HUES48 (cell line): Measurements from ENCODE around the gene PRICKLE2.
A peak's percentile ranks its signal among the peaks of the same experiment; 100 is the strongest.

ENCODE experiments used
- H3K27ac ChIP-seq: one replicate; pipeline ENCODE4 v1.7.0; 2013; ENCODE audit warnings: low read depth, low read length, inconsistent platforms
- H3K27me3 ChIP-seq: 2 replicates; pipeline ENCODE4 v1.6.1; 2013; ENCODE audit warnings: mild to moderate bottlenecking, low read length; ENCODE audit not compliant: control insufficient read depth, insufficient read depth
- H3K36me3 ChIP-seq: 2 replicates; pipeline ENCODE4 v1.6.1; 2013; ENCODE audit warnings: low read length; ENCODE audit not compliant: control insufficient read depth, insufficient read depth
- H3K4me1 ChIP-seq: 2 replicates; pipeline ENCODE4 v1.6.1; 2013; ENCODE audit warnings: mild to moderate bottlenecking, low read length; ENCODE audit not compliant: control insufficient read depth, insufficient read depth
- H3K4me3 ChIP-seq: 2 replicates; pipeline ENCODE4 v1.5.1; 2013; ENCODE audit warnings: mild to moderate bottlenecking, low read depth, low read length
- H3K9ac ChIP-seq: 2 replicates; pipeline ENCODE4 v1.6.1; 2013; ENCODE audit warnings: mild to moderate bottlenecking, low read depth, low read length, moderate library complexity
- H3K9me3 ChIP-seq: 2 replicates; pipeline ENCODE4 v1.6.1; 2013; ENCODE audit warnings: low read length; ENCODE audit not compliant: control insufficient read depth, insufficient read depth

PRICKLE2 gene

GRCh38 chr3:64244011-64244942 is 19.0 kb upstream of the PRICKLE2 start:
- no peaks in the 10 kb centered on the region for H3K9me3 ChIP-seq
- H3K27me3 ChIP-seq = no peaks in the 10 kb centered on the region
- no peak overlapping the region for H3K9ac ChIP-seq
- no peak overlapping the region for H3K27ac ChIP-seq
- no peaks in the 10 kb centered on the region for H3K36me3 ChIP-seq
- H3K4me1 ChIP-seq = peaks cover 4% of the 10 kb centered on the region
- no peak overlapping the region for H3K4me3 ChIP-seq

DNA sequence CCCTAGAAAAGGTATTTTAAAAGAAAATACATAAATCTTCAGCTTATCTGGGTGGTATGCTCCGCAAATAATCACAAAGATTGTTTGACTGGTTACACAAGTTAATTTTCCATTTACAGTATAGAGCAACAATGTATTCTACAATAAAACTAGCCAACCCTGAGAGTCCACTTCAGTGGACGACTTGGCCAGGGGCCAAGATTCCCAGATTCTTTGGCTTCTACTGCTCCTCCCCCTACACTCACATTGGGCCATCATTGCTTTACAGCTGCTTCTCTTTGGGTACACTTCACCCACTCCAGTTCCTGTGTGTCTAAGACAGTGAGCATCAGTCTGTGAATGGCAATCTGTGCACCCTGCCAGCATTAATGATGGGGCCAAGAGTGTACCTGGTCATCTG is 17.2 kb upstream of the PRICKLE2 start:
- no peak overlapping the region for H3K27ac ChIP-seq
- H3K4me3 ChIP-seq = no peak overlapping the region
- H3K4me1 ChIP-seq = peaks cover 13% of the 10 kb centered on the region
- H3K9me3 ChIP-seq = no peaks in the 10 kb centered on the region
- no peaks in the 10 kb centered on the region for H3K36me3 ChIP-seq
- H3K9ac ChIP-seq = no peak overlapping the region
- no peaks in the 10 kb centered on the region for H3K27me3 ChIP-seq

DNA sequence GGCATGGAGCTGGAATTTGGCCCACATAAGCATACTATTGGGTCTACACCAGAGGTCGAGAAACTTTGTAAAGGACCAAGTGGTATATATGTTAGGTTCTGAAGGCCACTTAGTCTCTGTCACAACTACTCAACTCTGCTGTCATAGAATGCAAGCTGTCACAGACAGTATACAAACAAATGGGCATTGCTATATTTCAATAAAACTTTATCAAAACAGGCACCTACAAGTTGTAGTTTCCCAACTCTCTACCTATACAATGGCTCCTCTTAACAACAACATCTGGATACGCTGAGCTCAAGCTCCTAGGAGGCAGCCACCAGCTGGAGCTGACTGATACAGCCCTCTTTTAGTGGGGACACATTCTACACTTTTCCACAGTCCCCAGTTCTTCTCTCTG is 15.7 kb upstream of the PRICKLE2 start:
- Histone ChIP-seq H3K4me3 (no peak overlapping the region), H3K9me3 (no peaks in the 10 kb centered on the region), H3K36me3 (no peaks in the 10 kb centered on the region), H3K27ac (peak overlapping the region; percentile 44), H3K27me3 (no peaks in the 10 kb centered on the region), H3K9ac (no peak overlapping the region), H3K4me1 (peaks cover 13% of the 10 kb centered on the region)

DNA sequence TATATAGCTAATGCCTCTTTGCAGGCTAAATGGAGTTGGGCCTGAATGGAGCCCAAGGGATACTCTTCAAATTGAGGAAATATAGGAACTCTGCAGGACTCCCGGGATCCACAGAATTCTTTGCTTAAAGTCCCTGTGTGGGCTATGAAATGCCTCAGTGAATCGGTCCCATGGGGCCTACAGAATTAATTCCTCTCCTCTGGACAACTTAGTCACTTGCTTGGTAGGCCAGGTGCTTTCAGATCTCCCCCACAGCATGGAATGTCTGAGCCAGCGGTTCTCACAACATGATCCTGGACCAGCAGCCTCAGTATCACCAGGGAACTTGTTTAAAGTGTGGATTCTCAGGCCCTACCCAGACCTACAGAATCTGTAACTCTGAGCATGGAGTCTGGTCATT is 15.1 kb upstream of the PRICKLE2 start:
- H3K9me3 ChIP-seq = no peaks in the 10 kb centered on the region
- no peak overlapping the region for H3K4me3 ChIP-seq
- no peak overlapping the region for H3K9ac ChIP-seq
- H3K36me3 ChIP-seq = no peaks in the 10 kb centered on the region
- peak overlapping the region; percentile 44 for H3K27ac ChIP-seq
- H3K4me1 ChIP-seq = peaks cover 13% of the 10 kb centered on the region
- H3K27me3 ChIP-seq = no peaks in the 10 kb centered on the region

DNA sequence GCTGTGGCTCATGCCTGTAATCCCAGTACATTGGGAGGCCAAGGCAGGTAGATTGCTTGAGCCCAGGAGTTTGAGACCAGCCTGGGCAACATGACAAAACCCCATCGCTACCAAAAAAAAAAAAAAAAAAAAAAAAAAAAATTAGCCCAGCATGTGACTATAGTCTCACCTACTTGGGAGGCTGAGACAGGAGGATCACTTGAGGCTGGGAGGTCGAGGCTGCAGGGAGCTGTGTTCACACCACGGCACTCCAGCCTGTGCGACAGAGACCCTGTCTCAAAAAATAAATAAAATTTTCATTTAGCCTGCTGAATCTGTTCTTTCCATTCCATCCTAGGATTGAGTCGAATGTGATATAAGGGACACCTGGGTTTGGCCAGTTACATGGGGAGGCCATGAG is 14.6 kb upstream of the PRICKLE2 start:
- H3K4me1 ChIP-seq = peaks cover 13% of the 10 kb centered on the region
- H3K4me3 ChIP-seq = no peak overlapping the region
- H3K27ac ChIP-seq = peak overlapping the region; percentile 87
- H3K27me3 ChIP-seq = no peaks in the 10 kb centered on the region
- no peaks in the 10 kb centered on the region for H3K36me3 ChIP-seq
- no peak overlapping the region for H3K9ac ChIP-seq
- no peaks in the 10 kb centered on the region for H3K9me3 ChIP-seq

DNA sequence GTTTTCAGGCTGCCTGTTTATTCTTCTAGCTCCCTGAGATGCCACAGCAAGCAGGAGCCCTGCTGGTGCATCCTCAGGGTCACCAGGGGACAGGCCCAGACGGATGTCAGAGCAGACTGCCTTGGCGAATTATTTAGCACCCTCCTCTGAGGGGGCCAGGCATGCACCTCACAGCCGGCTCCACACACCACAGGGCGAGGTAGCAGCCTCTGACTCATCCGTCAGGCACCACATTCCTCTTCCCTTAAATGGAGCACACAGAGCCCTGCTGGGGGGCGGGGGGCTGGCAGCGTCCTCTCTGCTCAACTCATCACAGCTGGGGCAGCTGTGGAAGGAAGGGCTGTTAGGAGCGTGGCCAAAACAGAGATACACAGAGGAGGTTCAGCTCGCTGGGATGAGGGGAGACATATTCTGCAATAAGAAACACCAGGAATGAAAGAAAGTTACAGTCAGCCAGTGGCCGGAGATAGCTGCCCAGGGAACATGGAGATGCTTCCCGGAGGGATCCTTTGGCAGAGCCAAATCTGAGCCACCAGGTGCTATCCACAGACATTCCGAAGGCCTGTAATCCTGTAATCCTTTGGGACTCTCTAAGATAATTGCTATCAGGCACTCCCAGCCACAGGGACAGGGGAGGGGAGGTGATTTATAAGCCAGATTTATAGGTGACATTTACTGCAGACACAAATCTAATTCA is 13.9 kb upstream of the PRICKLE2 start:
- Histone ChIP-seq H3K27me3 (no peaks in the 10 kb centered on the region), H3K9ac (peak overlapping the region; percentile 34), H3K27ac (peak overlapping the region; percentile 87), H3K4me1 (peaks cover 13% of the 10 kb centered on the region), H3K9me3 (no peaks in the 10 kb centered on the region), H3K36me3 (no peaks in the 10 kb centered on the region), H3K4me3 (no peak overlapping the region)

GRCh38 chr3:64237083-64237482 is 11.8 kb upstream of the PRICKLE2 start:
- H3K27me3 ChIP-seq = no peaks in the 10 kb centered on the region
- no peak overlapping the region for H3K4me3 ChIP-seq
- no peak overlapping the region for H3K27ac ChIP-seq
- H3K9ac ChIP-seq = no peak overlapping the region
- peaks cover 13% of the 10 kb centered on the region for H3K4me1 ChIP-seq
- no peaks in the 10 kb centered on the region for H3K9me3 ChIP-seq
- no peaks in the 10 kb centered on the region for H3K36me3 ChIP-seq

GRCh38 chr3:64235605-64236004 is 10.3 kb upstream of the PRICKLE2 start:
- H3K27ac ChIP-seq = no peak overlapping the region
- H3K27me3 ChIP-seq = no peaks in the 10 kb centered on the region
- H3K4me1 ChIP-seq = peaks cover 13% of the 10 kb centered on the region
- H3K36me3 ChIP-seq = no peaks in the 10 kb centered on the region
- no peaks in the 10 kb centered on the region for H3K9me3 ChIP-seq
- no peak overlapping the region for H3K4me3 ChIP-seq
- H3K9ac ChIP-seq = no peak overlapping the region

DNA sequence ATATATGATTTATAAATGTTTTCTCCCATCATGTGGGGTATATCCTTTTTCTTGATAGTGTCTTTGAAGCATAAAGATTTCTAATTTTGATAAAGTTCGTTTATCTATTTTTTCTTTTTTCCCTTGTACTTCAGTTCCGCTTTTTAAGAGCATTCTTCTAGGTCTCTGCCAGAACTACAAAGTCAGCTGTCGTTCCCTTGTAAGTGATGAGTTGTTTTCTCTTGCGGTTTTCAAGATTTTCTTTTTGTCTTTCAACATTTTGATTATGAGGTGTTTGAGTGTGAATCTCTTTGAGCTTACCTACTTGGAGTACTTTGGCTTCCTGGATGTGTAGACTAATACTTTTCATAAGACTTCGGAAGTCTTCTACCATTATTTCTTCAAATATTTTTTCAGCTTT is 9.3 kb upstream of the PRICKLE2 start:
- Histone ChIP-seq H3K4me1 (peaks cover 17% of the 10 kb centered on the region), H3K9me3 (no peaks in the 10 kb centered on the region), H3K27me3 (no peaks in the 10 kb centered on the region), H3K27ac (no peak overlapping the region), H3K9ac (no peak overlapping the region), H3K36me3 (no peaks in the 10 kb centered on the region), H3K4me3 (no peak overlapping the region)

GRCh38 chr3:64232821-64233220 is 7.6 kb upstream of the PRICKLE2 start:
- no peak overlapping the region for H3K27ac ChIP-seq

DNA sequence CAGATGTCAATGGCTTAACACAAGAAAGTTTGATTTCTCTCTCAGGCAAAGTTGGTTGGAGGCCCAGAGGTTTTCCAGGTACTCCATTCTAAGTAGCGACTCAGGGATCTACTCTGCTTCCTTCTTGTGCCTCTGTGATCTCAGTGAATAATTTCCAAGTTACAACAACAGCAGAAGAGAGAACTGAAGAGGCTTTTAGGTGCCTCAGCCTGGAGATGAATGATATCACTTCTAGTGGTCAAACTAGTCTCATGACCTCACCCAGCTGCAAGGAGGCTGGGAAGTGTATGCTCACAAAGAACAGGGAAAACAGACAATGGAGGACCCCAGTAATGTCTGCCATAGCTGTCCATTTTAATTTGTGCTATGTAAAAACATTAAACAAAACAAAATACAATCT is 4.6 kb upstream of the PRICKLE2 start:
- H3K9me3 ChIP-seq = no peaks in the 10 kb centered on the region
- H3K4me3 ChIP-seq = no peak overlapping the region
- no peak overlapping the region for H3K27ac ChIP-seq
- no peaks in the 10 kb centered on the region for H3K36me3 ChIP-seq
- no peak overlapping the region for H3K9ac ChIP-seq
- no peaks in the 10 kb centered on the region for H3K27me3 ChIP-seq
- H3K4me1 ChIP-seq = peaks cover 21% of the 10 kb centered on the region

More at GRCh38 chr3:64232821-64233220, 7.6 kb upstream of the PRICKLE2 start:
- Histone ChIP-seq H3K9ac (no peak overlapping the region), H3K4me3 (no peak overlapping the region), H3K27me3 (no peaks in the 10 kb centered on the region), H3K4me1 (peaks cover 9% of the 10 kb centered on the region; the same call in 1 of the 2 replicates), H3K36me3 (no peaks in the 10 kb centered on the region), H3K9me3 (no peaks in the 10 kb centered on the region)
